LNCAP (cell line): Measurements from ENCODE around the gene GH2.
"Not testable (repeated sequence)": the region's sequence is repeated elsewhere in the genome, so short reads cannot be mapped to it uniquely, and the experiment has no call there.

ENCODE experiments used
- CTCF ChIP-seq: fragments of 450-650 bp; IDR thresholded peaks from 2 replicates; pipeline ENCODE4 v1.5.1; 2017; ENCODE audit warnings: mild to moderate bottlenecking

GH2 gene

GRCh38 chr17:63926164-63926563 is 44.4 kb upstream of the GH2 start:
- TF ChIP-seq CTCF: no peak

- no peak for TF ChIP-seq CTCF
Observed at GRCh38 chr17:63925615-63926014, 43.9 kb upstream of the GH2 start.

GRCh38 chr17:63919311-63919723 is 37.6 kb upstream of the GH2 start:
- TF ChIP-seq CTCF: peak; percentile 89

DNA sequence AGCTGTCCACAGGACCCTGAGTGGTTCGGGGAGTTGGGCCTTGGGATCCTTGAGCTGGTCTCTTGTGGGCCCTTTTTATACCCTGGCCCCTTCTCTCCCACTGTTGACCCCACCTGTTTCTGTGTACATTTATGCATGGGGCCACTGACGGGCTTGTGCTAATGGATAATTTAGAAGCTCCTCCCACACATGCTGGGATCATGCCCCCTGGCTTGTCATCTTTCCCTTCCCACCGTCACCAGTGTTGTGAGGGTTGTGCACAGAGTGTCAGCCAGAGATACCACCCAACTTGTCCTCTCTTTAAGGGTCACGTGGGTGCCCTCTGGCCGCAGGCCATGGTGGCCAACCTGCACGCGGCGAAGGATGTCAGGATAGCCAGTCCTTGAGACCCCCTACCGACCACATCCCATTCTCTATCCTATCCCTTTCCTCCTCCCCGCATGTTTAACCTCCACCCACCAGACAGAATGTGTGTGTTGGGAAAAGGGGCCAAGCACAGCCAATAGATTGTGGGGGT is 37.1 kb upstream of the GH2 start, which contains the start of gene GH1:
GH1 (minus strand) TSS at position 51 of the 517 bp plus-strand sequence. CDS start 63 bp downstream, outside the sequence.
- TF ChIP-seq CTCF: not testable (repeated sequence)

DNA sequence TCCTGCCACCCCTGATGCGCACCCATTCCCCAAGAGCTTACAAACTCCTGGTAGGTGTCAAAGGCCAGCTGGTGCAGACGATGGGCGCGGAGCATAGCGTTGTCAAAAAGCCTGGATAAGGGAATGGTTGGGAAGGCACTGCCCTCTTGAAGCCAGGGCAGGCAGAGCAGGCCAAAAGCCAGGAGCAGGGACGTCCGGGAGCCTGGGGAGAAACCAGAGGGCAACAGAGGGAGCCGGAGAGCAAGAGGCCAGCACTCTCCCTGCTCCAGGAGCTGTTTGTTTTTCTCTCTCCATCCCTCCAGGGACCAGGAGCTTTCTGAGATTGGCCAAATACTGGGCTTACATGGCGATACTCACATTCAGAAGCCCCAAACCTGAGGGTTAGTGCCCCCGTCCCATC is 36.6 kb upstream of the GH2 start:
- no peak for TF ChIP-seq CTCF

DNA sequence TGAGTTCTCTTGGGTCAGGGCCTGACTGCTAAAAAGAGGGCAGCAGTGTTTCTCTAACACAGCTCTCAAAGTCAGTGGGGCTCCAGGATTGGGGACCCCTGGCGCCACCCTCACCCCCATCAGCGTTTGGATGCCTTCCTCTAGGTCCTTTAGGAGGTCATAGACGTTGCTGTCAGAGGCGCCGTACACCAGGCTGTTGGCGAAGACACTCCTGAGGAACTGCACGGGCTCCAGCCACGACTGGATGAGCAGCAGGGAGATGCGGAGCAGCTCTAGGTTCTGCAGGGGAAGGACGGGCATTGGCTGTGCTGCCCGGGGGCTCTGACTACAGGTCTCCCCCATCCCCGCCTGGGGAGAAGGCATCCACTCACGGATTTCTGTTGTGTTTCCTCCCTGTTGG is 35.9 kb upstream of the GH2 start:
- TF ChIP-seq CTCF: no peak

DNA sequence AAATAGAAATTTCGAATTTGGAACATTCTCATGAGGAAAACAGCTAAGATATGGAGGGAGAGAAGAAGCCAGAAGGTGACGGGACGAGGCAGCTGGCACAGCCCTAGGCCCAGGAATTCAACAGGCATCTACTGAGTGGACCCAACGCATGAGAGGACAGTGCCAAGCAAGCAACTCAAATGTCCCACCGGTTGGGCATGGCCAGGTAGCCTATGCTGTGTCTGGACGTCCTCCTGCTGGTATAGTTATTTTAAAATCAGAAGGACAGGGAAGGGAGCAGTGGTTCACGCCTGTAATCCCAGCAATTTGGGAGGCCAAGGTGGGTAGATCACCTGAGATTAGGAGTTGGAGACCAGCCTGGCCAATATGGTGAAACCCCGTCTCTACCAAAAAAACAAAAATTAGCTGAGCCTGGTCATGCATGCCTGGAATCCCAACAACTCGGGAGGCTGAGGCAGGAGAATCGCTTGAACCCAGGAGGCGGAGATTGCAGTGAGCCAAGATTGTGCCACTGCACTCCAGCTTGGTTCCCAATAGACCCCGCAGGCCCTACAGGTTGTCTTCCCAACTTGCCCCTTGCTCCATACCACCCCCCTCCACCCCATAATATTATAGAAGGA is 34.9 kb upstream of the GH2 start:
- TF ChIP-seq CTCF: no peak

- no peak for TF ChIP-seq CTCF
Observed at GRCh38 chr17:63914471-63914870, 32.7 kb upstream of the GH2 start.
